Measurements from ENCODE around the gene AOPEP. TPM values are rescaled to one million over a fixed set of nuclear protein-coding genes. Genes with fewer than 3 reads are reported as not detected.

AOPEP gene
- total RNA-seq, 1 donor from 2014 or later: 79.7 TPM

- TF ChIP-seq, protein P1, sequence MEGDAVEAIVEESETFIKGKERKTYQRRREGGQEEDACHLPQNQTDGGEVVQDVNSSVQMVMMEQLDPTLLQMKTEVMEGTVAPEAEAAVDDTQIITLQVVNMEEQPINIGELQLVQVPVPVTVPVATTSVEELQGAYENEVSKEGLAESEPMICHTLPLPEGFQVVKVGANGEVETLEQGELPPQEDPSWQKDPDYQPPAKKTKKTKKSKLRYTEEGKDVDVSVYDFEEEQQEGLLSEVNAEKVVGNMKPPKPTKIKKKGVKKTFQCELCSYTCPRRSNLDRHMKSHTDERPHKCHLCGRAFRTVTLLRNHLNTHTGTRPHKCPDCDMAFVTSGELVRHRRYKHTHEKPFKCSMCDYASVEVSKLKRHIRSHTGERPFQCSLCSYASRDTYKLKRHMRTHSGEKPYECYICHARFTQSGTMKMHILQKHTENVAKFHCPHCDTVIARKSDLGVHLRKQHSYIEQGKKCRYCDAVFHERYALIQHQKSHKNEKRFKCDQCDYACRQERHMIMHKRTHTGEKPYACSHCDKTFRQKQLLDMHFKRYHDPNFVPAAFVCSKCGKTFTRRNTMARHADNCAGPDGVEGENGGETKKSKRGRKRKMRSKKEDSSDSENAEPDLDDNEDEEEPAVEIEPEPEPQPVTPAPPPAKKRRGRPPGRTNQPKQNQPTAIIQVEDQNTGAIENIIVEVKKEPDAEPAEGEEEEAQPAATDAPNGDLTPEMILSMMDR (IDR thresholded peaks at IDR 0.05): no peak
- Histone ChIP-seq H3K4me1 (peaks cover 4% of the 10 kb centered on the region), H3K9me3 (no peaks in the 10 kb centered on the region), H3K27ac (no peak overlapping the region), H3K36me3 (peaks cover 48% of the 10 kb centered on the region), H3K4me3 (no peak overlapping the region), H3K27me3 (no peaks in the 10 kb centered on the region)
- no peak for ATAC-seq
- intact Hi-C loops (cut with DNase I): no loop called here
- DNase-seq: no peak
Observed at GRCh38 chr9:95111716-95112115, 385.2 kb downstream of the AOPEP start.

- peaks cover 6% of the 10 kb centered on the region for H3K4me1 ChIP-seq
- no peak overlapping the region for H3K4me3 ChIP-seq
- no peak overlapping the region for H3K27ac ChIP-seq
- DNase-seq (peak; percentile 43), ATAC-seq (peak; percentile 6)
- no peaks in the 10 kb centered on the region for H3K9me3 ChIP-seq
- H3K27me3 ChIP-seq: no peaks in the 10 kb centered on the region
- intact Hi-C loops (cut with DNase I): no loop called here
- H3K36me3 ChIP-seq: peaks cover 40% of the 10 kb centered on the region
- TF ChIP-seq, protein P1 (IDR thresholded peaks at IDR 0.05): no peak
Observed at GRCh38 chr9:95112436-95113280, 386.2 kb downstream of the AOPEP start.

DNA sequence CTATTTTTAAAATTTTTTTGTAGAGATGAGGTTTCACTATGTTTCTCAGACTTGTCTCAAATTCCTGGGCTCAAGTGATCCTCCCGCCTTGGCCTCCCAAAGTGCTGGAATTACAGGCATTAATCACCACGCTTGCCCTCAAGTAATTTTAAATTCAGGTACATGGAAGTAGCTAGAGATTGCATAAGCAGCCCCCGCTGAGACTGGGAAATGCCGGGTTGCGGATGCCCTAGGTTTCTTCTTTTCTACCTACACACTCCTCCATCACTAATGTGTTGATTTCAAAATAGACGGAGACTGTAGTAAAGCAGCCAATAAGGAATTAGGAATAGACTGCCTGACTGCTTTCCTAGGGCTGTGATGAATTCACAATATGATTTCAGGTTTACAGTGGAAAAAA is 388.6 kb downstream of the AOPEP start:
- ATAC-seq: no peak
- H3K9me3 ChIP-seq: no peaks in the 10 kb centered on the region
- no peak for DNase-seq

GRCh38 chr9:95116002-95116807 is 389.7 kb downstream of the AOPEP start:
- Histone ChIP-seq H3K27me3 (no peaks in the 10 kb centered on the region), H3K27ac (no peak overlapping the region), H3K4me3 (no peak overlapping the region), H3K9me3 (no peaks in the 10 kb centered on the region), H3K4me1 (peaks cover 6% of the 10 kb centered on the region), H3K36me3 (peaks cover 18% of the 10 kb centered on the region)
- DNase-seq: peak; percentile 61
- TF ChIP-seq, protein P1 (IDR thresholded peaks at IDR 0.05): peak; percentile 47
- ATAC-seq: peak; percentile 83
- intact Hi-C loops (cut with DNase I): no loop called here

More for the DNA sequence above, 388.6 kb downstream of the AOPEP start:
- Histone ChIP-seq H3K4me1 (peaks cover 6% of the 10 kb centered on the region), H3K36me3 (peaks cover 29% of the 10 kb centered on the region), H3K27me3 (no peaks in the 10 kb centered on the region), H3K27ac (no peak overlapping the region), H3K4me3 (no peak overlapping the region)
- TF ChIP-seq, protein P1 (IDR thresholded peaks at IDR 0.05): no peak
- intact Hi-C loops (cut with DNase I): no loop called here

DNA sequence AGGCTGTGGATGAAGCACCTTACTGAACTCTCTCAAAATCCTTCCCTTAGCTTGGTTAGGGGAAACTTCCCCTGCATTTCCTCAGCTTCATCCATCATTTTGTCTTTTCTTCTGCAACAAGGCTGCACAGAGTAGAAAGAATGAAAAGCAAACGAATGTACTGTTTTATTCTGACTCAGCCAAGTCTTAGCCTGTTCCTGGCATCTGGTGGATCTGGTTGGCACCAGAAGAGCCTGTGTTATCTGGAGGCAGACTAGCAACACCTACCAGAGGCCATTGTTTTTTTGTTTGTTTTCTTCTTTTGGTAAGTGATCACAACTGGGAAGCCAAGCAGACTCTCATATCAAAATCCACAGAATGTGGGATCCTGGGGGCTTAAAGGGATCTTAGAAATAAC is 390.3 kb downstream of the AOPEP start:
- peaks cover 6% of the 10 kb centered on the region for H3K4me1 ChIP-seq
- no peak overlapping the region for H3K4me3 ChIP-seq
- DNase-seq (no peak), ATAC-seq (no peak)
- H3K27ac ChIP-seq: no peak overlapping the region
- no peaks in the 10 kb centered on the region for H3K9me3 ChIP-seq
- H3K36me3 ChIP-seq: peaks cover 12% of the 10 kb centered on the region
- intact Hi-C loops (cut with DNase I): no loop called here
- no peaks in the 10 kb centered on the region for H3K27me3 ChIP-seq
- TF ChIP-seq, protein P1 (IDR thresholded peaks at IDR 0.05): no peak

Data from upper lobe of right lung (tissue), 1 donor.